DND-41 (cell line): ENCODE data around the gene ASTN1.

Source experiments
- CTCF ChIP-seq: IDR thresholded peaks from 2 replicates; pipeline ENCODE4 v1.5.1; 2012; ENCODE audit warnings: borderline replicate concordance, low read length, moderate library complexity, mild to moderate bottlenecking; ENCODE audit not compliant: poor library complexity, severe bottlenecking; ENCODE audit errors: extremely low read depth
- EZH2 ChIP-seq: IDR thresholded peaks from 3 replicates; pipeline ENCODE4 v1.6.1; 2012; ENCODE audit warnings: borderline replicate concordance, low read depth, mild to moderate bottlenecking, moderate library complexity, low read length, inconsistent platforms; ENCODE audit not compliant: severe bottlenecking

- TF ChIP-seq CTCF (no peak), EZH2 (no peak)
Observed at GRCh38 chr1:177172272-177172671, 7.8 kb upstream of the ASTN1 start.
